ENCODE results near the gene HSPB3.

The HSPB3 gene

DNA sequence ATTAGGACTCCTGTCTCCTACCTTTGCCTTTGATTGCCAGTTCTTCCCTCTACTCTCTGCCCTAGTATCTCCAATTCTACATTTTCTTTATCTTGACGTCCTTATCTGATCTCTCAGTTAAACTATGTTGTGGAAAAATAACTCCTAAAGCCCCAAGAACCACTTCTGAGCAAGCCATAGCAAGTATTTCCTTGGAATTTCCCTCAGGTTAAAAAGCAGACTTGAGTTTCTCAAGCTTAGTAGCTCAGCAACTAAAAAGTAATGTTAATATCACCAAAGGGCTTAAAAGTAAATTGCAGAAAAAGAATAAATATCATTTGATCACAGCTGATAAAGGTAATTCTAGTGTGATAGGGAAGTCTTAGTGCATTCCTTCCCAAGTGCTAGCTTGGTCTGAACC lies 13.2 kb upstream of the HSPB3 start:
- no peak overlapping the region for H3K27ac Mint-ChIP-seq
- peaks cover 2% of the 10 kb centered on the region for H3K27me3 Mint-ChIP-seq
- no peak overlapping the region for H3K4me3 Mint-ChIP-seq
- no peaks in the 10 kb centered on the region for H3K36me3 Mint-ChIP-seq (ENCODE audit: low read depth)
- intact Hi-C loops (cut with micrococcal nuclease): loop anchor here (5.0 kb wide), 1 partner anchor 40 kb away; no protein-coding TSS in a partner anchor
- peaks cover 26% of the 10 kb centered on the region for H3K4me1 Mint-ChIP-seq (ENCODE audit: low read depth)
- H3K9me3 Mint-ChIP-seq: no peaks in the 10 kb centered on the region

DNA sequence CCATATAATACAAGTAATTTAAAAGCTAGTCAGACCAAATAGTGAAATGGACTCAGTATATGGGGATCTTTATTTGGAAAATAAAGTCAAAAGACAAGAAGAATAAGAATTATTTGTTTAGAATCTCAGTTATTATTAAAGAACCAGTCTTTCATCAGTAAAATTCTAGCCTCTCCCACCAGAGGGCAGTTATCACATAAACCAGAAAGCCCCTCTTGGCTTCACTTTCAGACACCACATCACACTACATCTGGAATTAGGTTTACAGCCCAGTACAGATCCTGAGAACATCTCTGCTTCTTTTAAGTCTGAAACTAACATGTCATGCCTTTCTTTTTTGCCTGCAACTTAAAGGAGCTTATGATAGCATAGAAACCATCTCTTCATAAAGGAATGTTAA lies 12.2 kb upstream of the HSPB3 start:
- H3K27ac Mint-ChIP-seq: no peak overlapping the region
- peaks cover 2% of the 10 kb centered on the region for H3K27me3 Mint-ChIP-seq
- H3K9me3 Mint-ChIP-seq: no peaks in the 10 kb centered on the region
- peaks cover 23% of the 10 kb centered on the region for H3K4me1 Mint-ChIP-seq (ENCODE audit: low read depth)
- intact Hi-C loops (cut with micrococcal nuclease): loop anchor here (5.0 kb wide), 1 partner anchor 39 kb away; no protein-coding TSS in a partner anchor
- H3K4me3 Mint-ChIP-seq: no peak overlapping the region
- H3K36me3 Mint-ChIP-seq (ENCODE audit: low read depth): no peaks in the 10 kb centered on the region

DNA sequence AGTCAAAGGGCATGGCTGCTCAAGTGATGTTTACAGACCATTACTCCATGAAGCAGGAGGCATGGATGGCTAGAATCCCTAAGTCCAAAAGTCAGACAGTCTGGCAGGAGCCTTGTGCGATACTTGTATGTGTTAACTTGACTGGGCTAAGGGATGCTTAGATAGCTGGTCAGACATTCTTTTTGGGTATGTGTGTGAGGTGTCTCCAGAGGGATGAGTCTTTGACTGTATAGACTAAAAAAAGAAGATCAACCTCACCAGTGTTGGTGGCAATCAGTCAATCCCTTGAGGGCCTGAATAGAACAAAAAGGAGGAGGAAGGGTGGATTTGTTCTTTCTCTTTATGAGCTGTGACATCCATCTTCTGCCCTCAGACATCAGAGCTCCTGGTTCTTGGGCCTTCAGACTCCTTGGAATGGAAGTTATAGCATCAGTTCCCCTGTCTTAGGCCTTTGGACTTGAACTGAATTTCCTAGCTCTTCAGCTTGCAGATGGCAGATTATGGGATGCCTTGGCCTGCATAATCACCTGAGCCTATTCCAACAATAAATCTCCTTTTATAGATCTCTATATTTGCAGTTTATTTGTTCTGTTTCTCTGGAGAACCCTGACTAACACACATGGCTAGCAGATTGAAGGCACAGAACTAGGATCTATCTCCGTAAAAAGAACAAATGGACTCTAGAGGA lies 9.7 kb upstream of the HSPB3 start:
- Mint-ChIP-seq H3K36me3 (ENCODE audit: low read depth) (no peaks in the 10 kb centered on the region), H3K4me1 (ENCODE audit: low read depth) (peaks cover 6% of the 10 kb centered on the region), H3K9me3 (no peaks in the 10 kb centered on the region), H3K27ac (no peak overlapping the region), H3K27me3 (peaks cover 4% of the 10 kb centered on the region), H3K4me3 (no peak overlapping the region)
- intact Hi-C loops (cut with micrococcal nuclease): no loop called here

DNA sequence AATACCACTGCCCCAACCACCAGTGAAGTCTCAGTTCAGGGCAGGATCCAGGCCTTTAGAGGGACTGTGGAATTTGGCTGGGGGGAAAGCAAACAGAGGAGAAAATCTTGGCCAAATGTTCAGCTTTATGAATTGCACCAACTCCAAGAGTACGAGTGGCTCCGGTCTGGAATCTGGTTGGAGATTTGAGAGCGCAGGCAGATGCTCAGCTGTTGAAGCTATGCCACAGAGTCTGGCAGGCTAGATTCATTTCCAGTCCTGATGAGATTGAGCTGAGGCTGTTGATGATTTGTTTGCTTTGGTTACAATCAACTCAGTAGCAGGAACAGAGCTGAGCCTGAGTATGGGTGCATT lies 9.1 kb upstream of the HSPB3 start:
- Mint-ChIP-seq H3K27ac (no peak overlapping the region), H3K4me1 (ENCODE audit: low read depth) (peaks cover 1% of the 10 kb centered on the region), H3K27me3 (peaks cover 4% of the 10 kb centered on the region), H3K9me3 (no peaks in the 10 kb centered on the region), H3K4me3 (no peak overlapping the region), H3K36me3 (ENCODE audit: low read depth) (no peaks in the 10 kb centered on the region)
- intact Hi-C loops (cut with micrococcal nuclease): no loop called here

DNA sequence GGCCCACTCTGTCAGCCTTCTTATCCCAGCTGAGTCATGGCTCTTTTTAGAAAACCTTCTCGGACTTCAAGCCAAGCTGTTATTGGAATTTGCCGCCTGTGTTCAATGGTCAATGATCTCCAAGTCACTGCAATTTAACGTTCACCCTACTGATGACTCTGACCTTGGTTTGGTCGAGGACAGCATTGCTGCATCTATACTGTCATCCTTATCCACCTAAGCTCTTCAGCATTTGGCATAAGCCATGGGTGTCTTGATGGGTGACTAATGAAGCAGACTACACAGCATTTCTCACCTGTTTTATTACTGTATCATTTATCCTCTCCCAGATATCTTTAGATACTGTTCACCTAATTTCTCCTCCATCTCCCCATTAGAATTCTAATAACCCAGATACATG lies 5.6 kb upstream of the HSPB3 start:
- H3K27me3 Mint-ChIP-seq: peaks cover 8% of the 10 kb centered on the region
- intact Hi-C loops (cut with micrococcal nuclease): no loop called here
- H3K9me3 Mint-ChIP-seq: no peaks in the 10 kb centered on the region
- H3K4me3 Mint-ChIP-seq: no peak overlapping the region
- H3K4me1 Mint-ChIP-seq (ENCODE audit: low read depth): no peaks in the 10 kb centered on the region
- no peaks in the 10 kb centered on the region for H3K36me3 Mint-ChIP-seq (ENCODE audit: low read depth)
- no peak overlapping the region for H3K27ac Mint-ChIP-seq

DNA sequence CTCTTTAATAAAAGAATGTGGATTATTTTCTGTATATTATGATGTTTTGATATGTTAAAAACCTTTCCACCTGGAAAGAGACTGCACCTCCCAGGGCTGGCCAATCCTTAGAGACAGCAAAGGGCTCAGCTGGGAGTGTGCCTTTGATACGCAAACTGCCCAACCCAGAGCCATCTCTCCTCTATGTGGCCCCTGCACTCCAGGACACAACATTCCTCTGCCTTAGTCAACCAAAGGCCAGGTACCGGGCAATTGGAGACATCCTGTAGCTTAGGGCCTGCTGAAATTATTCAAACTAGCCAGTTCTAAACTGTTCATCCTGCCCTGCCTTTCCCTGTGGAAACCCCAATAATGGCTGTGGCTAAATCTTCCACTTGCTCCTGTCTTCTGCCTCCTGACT lies 5.0 kb upstream of the HSPB3 start:
- Mint-ChIP-seq H3K27ac (no peak overlapping the region), H3K36me3 (ENCODE audit: low read depth) (no peaks in the 10 kb centered on the region), H3K4me3 (no peak overlapping the region), H3K9me3 (no peaks in the 10 kb centered on the region), H3K27me3 (peaks cover 10% of the 10 kb centered on the region), H3K4me1 (ENCODE audit: low read depth) (no peaks in the 10 kb centered on the region)
- intact Hi-C loops (cut with micrococcal nuclease): no loop called here

DNA sequence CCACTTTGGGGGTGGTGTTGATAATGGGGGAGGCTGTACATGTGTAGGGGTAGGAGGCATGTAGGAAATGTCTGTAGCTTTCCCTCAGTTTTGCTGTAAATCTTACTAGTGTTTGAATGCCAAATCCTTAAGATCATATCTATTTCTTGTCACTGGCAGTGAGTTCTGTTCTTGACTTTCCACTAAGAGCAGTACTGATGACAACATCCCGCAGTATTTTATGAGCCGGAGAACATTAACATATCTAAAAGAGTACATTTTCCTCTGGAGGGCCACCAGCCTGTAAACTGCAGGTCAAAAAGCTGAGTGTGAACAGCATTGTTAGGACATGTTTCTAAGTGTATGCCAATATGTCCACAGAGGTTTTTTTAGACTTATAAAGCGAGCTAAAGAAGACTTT lies 2.5 kb upstream of the HSPB3 start:
- Mint-ChIP-seq H3K9me3 (no peaks in the 10 kb centered on the region), H3K4me1 (ENCODE audit: low read depth) (no peaks in the 10 kb centered on the region), H3K4me3 (no peak overlapping the region), H3K36me3 (ENCODE audit: low read depth) (no peaks in the 10 kb centered on the region), H3K27me3 (peaks cover 14% of the 10 kb centered on the region), H3K27ac (no peak overlapping the region)
- intact Hi-C loops (cut with micrococcal nuclease): no loop called here

DNA sequence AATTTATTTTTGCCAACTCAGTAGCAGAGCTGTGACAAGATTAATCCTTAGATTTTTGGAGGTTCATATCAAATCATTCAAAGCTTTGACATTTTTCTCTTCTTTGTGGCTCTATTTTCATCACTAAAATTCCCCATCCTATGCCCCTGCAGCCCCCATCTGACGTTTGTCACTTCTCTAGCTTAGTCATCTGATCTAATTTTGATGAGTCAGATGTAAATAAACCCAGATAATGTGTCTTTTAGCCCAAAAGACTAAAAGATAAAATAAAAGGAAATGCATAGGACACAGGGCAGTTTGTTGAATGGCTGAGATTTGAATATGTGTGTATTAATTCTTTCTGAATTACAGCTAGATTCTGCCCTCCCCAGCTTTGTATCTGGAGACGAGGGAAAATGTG lies 897 bp upstream of the HSPB3 start:
- Mint-ChIP-seq H3K9me3 (no peaks in the 10 kb centered on the region), H3K4me1 (ENCODE audit: low read depth) (no peaks in the 10 kb centered on the region), H3K27ac (no peak overlapping the region), H3K36me3 (ENCODE audit: low read depth) (no peaks in the 10 kb centered on the region), H3K4me3 (no peak overlapping the region), H3K27me3 (peaks cover 15% of the 10 kb centered on the region)
- intact Hi-C loops (cut with micrococcal nuclease): no loop called here

DNA sequence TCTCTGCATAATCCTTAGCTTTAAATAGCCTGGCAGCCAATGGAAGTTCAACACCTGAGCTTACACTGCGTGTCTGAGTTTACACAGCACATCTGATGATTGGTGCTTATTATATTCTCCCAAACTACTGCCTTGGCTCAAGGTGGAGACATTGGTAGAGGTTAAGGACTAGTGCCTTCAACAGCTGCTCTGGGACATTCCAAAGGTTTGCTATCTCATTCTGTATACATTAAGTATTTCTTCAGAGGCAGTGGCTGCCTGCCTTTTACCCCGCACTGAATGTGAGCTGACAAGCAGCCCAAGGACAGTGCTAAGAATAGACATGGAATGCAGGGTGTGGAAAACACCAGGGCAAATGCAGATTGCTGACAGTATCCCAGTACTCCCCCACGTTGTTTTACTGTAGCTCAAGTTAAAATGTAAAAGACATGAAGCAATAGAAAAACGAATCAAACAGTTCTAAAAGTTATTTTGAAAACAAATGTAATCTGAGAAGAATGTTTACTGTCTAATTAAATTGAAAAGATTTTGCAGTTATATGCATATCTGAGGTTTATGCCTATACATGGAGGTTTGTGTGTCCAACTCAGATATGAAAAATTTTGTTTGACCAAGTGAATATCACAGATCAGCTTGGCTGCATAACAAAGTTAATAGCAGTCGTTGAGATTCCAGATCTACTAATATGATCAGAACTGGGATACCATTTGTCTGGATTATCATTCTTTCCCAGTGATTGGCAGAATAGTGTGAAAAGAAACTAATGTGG lies 1.8 kb downstream of the HSPB3 start:
- H3K27me3 Mint-ChIP-seq: peaks cover 18% of the 10 kb centered on the region
- peaks cover 13% of the 10 kb centered on the region for H3K9me3 Mint-ChIP-seq
- no peaks in the 10 kb centered on the region for H3K36me3 Mint-ChIP-seq (ENCODE audit: low read depth)
- H3K4me3 Mint-ChIP-seq: no peak overlapping the region
- no peaks in the 10 kb centered on the region for H3K4me1 Mint-ChIP-seq (ENCODE audit: low read depth)
- intact Hi-C loops (cut with micrococcal nuclease): no loop called here
- no peak overlapping the region for H3K27ac Mint-ChIP-seq

DNA sequence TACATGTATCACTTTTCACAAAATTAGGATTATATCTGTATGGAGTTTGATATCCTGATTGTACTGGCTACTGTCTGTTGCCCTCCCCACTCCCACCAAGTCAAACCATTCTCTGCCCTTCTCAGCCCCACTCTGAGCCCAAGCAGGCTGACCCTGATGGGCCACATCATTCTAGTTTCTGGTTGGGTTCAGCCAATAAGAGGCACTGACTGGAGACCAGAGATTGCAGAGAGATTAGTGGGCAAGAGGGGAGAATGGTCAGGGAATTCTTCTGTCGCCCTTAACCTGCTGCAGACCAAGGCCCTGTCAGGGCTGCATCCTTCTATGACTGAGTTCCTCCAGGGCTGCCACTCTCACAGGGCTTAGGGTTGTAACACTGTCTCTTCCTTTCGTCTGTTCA lies 2.7 kb downstream of the HSPB3 start:
- H3K27me3 Mint-ChIP-seq: peaks cover 15% of the 10 kb centered on the region
- H3K9me3 Mint-ChIP-seq: peaks cover 13% of the 10 kb centered on the region
- no peaks in the 10 kb centered on the region for H3K36me3 Mint-ChIP-seq (ENCODE audit: low read depth)
- no peak overlapping the region for H3K4me3 Mint-ChIP-seq
- no peak overlapping the region for H3K27ac Mint-ChIP-seq
- intact Hi-C loops (cut with micrococcal nuclease): no loop called here
- no peaks in the 10 kb centered on the region for H3K4me1 Mint-ChIP-seq (ENCODE audit: low read depth)

DNA sequence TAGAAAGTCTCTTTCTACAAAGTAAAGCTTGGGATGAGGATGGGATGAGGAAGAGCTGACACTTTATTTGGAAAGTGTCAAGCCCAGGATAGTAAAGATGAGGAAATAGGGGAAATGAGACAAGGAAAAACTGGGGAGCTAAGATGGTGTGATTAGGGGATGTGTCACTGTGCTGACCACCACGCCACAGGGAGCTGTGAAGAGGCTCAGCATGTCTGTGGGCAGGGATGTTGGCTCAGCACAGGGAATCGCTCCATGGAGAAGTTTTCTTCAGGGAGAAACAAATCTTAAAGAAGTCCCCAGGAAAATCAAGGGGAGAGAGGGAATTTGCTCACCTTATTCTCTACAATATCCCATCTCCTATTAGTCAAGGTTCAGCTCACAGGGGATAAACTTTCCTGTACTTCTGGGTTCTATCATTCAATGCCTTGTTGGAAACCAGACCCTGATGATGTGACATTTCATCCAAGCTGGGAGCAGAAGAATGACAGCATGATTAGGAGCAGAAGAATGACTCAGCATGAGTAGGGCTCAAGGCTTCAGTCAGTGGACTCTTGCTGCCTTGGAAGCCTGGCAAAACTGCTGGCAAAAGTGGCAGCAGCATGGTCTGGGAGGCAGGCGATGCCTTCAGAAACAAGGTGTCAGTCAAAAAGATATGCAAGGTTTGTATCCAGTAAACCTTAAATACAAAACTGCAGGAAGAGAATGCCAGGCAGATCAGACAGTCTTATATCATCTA lies 4.9 kb downstream of the HSPB3 start:
- intact Hi-C loops (cut with micrococcal nuclease): no loop called here
- Mint-ChIP-seq H3K4me1 (ENCODE audit: low read depth) (no peaks in the 10 kb centered on the region), H3K27me3 (peaks cover 12% of the 10 kb centered on the region), H3K9me3 (peaks cover 13% of the 10 kb centered on the region), H3K36me3 (ENCODE audit: low read depth) (no peaks in the 10 kb centered on the region), H3K27ac (no peak overlapping the region), H3K4me3 (no peak overlapping the region)

DNA sequence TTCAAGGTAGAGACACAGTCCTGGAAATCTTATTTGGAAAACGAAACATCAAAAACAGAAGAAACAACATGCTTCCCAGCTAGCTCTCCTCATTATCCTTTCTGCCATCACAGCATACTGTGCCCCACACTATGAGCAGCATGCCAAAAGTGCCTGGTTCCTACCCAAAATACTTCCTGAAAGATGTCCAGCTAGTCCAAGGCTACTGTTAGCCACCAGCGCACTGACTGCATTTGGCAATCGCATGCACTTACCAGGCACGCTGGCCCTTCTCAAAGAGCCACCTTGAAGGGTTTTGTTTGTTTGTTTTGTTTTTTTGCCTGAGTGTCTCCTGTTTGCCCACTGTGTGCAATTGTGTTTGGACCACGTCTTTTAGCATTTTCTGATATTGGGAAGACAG lies 6.8 kb downstream of the HSPB3 start:
- intact Hi-C loops (cut with micrococcal nuclease): no loop called here
- peaks cover 13% of the 10 kb centered on the region for H3K9me3 Mint-ChIP-seq
- H3K4me1 Mint-ChIP-seq (ENCODE audit: low read depth): no peaks in the 10 kb centered on the region
- no peaks in the 10 kb centered on the region for H3K36me3 Mint-ChIP-seq (ENCODE audit: low read depth)
- H3K27me3 Mint-ChIP-seq: peaks cover 9% of the 10 kb centered on the region
- H3K27ac Mint-ChIP-seq: no peak overlapping the region
- H3K4me3 Mint-ChIP-seq: no peak overlapping the region

DNA sequence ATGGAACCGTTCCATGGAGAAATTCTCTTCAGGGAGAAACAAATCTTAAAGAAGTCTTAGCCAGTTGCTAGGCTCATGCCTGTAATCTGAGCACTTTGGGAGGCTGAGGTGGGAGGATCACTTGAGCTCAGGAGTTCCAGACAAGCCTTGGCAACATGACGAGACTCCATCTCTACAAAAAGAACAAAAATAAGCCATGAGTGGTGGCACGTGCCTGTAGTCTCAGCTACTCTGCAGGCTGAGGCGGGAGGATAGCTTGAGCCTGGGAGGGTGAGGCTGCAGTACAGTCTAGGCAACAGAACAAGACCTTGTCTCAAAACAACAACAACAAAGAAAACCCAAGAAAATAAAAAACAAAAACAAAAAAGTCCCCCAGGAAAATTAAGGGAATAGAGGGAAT lies 8.2 kb downstream of the HSPB3 start:
- Mint-ChIP-seq H3K27me3 (peaks cover 6% of the 10 kb centered on the region), H3K4me1 (ENCODE audit: low read depth) (no peaks in the 10 kb centered on the region), H3K4me3 (no peak overlapping the region), H3K9me3 (peaks cover 13% of the 10 kb centered on the region), H3K27ac (no peak overlapping the region), H3K36me3 (ENCODE audit: low read depth) (no peaks in the 10 kb centered on the region)
- intact Hi-C loops (cut with micrococcal nuclease): no loop called here

DNA sequence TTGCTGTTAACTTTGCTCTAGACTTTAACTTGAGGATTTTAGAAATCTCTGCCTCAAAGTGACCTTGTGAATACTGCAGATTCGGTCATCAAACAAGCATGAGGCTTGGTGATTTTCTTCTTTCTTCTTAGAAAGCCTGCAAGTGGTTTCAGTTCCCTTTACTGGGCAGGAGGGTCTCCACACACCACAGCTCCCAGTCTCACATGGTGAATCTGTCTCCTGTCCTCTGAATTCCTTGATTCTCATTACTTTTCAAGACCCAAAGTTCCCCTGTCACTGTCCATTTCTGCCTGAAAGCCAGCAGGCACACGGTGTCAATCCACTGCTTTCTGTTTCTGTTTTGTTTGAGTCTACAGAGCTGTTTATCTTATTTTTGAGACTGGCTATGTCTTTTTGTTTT lies 14.1 kb downstream of the HSPB3 start:
- peak overlapping the region; percentile 15 for H3K27ac Mint-ChIP-seq
- intact Hi-C loops (cut with micrococcal nuclease): no loop called here
- peaks cover 6% of the 10 kb centered on the region for H3K27me3 Mint-ChIP-seq
- no peaks in the 10 kb centered on the region for H3K36me3 Mint-ChIP-seq (ENCODE audit: low read depth)
- H3K4me3 Mint-ChIP-seq: peak overlapping the region; percentile 14
- H3K4me1 Mint-ChIP-seq (ENCODE audit: low read depth): peaks cover 11% of the 10 kb centered on the region
- no peaks in the 10 kb centered on the region for H3K9me3 Mint-ChIP-seq
